Putamen (tissue), 1 donor: ENCODE data around the gene PLPPR1.

Experiments used
- DNase-seq: peaks from one replicate; pipeline ENCODE4 v3.0.0-alpha.2; 2016; ENCODE audit warnings: low spot score

PLPPR1 gene

DNA sequence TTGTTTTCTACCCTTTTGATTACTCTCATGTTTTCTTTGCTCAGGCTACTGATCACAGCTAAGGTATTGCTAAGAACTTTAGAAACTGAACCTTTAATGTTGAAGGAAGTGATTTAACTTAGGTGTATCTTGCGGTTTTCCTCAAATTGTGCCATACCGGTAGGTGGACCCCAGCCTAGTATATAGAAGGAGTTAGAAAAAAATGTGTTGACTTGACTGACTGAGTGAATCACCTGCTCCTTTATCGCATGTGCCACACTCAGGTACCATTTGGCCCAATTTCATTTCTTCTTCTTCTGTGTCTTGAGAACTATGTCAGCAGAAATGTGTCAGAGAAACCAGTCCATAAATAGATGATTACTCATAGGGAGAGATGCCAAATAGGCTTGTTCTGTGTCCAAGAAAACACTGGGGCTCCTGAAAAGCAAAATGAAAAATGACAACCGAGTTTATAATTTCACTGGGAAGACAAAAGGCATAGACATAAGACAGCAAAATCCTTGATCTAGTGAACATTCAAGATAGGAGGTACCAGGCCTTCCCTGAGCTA, 19.4 kb downstream of the PLPPR1 start:
- no peak for DNase-seq

DNA sequence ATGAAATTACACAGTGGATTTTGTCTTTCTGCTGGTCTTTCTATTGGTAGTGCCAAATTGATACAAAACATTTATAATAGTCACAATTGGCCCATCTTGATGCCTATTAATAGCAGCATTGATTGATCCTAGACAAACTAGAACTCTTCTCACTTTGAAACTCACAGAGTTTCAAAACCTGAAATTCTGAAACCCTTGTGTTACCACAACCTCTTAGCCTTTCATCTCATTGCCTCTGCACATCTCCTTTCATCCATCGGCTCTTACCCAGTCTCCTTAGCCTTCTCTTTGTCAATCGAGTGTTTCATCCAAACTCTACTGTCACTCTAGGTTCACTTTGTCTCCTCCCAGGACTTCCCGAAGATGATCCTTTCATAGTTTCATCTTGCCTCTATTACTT, 22.1 kb downstream of the PLPPR1 start:
- DNase-seq: no peak

DNA sequence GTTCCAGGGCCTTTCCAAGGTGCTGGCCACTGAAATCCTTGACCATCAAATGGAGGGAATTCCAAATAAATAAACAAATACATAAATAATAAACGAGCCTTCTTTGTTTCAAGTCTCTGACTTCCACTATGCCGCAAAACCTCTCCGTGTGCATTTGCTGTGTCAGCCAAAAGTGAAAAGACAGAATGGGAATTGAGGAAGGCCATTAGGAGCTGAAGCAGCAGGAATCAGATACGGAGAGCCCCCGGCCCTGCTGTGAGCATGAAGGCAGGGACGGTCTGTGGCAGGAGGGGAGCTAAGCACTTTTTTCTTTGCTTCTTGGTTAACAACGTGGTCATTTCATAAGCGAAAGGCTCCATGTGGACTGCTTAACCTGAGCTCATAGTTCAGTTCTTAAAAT, 26.1 kb downstream of the PLPPR1 start:
- DNase-seq: no peak

DNA sequence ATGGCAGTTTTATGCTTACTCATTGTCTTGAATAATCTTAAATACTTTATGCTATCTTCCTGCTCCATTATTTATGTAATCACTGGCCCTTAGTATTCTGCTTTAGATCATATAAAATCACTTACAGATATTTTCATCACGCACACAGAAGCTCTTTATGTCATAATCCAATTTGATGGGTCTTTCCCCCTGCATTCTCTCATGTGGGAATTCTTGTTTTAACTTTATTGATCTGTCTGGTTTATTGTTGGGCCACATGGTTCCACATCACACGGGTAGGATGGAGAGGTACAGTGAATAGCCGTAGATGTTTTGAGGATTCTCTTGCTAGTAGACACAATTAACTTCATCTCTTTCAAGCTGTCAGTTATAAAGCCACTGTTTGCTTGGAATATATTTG, 27.0 kb downstream of the PLPPR1 start:
- DNase-seq: no peak

DNA sequence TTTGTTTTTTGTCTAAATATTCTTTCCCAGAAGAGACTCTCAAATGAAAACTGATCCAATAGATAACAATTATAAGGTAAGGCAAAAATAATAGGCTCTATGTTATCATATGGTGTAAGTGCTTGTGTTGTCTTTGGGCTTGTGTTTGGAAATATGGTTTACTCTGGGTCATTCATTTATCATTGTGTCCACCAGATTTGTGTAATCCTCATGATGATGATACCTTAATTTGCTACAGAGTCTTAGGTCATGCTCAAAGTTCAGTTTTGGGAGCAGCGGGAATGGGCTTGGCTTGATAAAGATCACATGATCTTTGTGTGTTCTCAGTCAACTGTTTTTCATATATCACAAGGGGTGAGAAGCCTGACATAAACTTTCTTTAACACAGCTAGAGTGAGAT, 34.2 kb downstream of the PLPPR1 start:
- DNase-seq: no peak

DNA sequence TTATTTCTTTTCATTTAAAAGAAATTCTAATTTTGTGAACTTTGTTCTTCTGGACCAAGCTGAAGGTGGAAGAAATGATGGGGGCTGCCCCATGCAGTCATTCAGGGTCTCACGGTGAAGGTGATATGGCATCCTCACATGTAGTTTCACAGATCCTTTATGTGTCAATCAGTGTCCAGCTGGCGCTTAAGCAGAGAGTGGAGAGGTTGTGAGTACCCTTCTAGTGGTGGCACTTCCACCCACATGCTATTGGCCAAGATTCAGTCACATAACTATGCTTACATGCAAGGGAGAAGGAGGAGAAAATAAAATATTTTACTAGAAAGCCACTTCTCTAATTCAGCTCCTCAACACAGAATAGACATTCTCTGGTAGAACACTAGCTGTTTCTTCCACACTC, 34.7 kb downstream of the PLPPR1 start:
- DNase-seq: no peak

DNA sequence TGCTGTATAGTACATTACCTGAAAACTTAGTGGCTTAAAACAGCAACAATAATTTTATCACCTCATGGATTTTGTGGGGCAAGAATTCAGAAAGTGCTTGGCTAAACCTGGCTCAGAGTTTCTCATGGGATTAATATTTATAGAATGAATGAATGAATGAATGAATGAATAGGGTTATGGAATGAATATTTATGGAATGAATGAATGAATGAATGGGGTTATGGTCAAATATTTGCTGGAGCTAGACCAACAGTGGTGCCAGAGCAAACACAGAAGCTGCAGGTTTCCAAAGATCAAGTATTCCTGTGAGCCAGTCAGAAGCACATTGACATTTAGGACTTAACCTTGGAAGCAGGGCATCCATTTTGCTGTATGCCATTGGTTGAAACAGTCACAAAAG, 35.7 kb downstream of the PLPPR1 start:
- no peak for DNase-seq

DNA sequence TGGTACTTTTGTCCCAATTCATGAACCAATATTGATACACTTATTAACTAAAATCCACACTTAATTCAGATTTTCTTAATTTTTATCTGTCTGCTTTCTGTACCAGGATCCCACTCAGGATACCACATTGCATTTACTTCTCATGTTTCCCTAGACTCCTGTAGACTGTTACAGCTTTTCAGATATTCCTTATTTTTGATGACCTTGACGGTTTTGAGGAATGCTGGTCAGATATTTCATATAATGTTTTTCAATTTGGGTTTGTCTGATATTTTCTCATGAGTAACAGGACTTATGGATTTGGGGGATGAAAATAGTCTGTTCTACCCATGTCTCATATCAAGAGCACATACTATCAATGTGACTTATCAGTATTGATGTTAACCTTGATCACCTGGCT, 37.4 kb downstream of the PLPPR1 start:
- no peak for DNase-seq

DNA sequence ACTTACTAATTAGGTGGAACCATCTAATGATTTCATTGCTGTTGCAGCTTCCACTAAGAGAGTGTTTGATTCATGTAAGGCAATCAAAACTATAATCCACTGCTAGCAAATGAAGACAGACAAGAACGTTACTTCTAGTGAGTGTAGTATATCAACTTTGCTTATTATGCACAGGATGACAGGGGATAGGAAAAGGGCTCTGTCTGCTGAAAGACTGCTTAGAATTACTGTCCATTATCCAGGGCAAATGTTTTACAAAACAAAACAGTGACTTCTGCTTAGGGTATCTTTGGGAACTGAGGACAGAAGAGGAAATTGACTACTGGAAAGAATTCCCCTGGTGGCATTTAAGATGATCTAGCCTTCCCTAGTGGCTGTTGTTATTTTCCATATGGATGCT, 40.2 kb downstream of the PLPPR1 start:
- DNase-seq: no peak

DNA sequence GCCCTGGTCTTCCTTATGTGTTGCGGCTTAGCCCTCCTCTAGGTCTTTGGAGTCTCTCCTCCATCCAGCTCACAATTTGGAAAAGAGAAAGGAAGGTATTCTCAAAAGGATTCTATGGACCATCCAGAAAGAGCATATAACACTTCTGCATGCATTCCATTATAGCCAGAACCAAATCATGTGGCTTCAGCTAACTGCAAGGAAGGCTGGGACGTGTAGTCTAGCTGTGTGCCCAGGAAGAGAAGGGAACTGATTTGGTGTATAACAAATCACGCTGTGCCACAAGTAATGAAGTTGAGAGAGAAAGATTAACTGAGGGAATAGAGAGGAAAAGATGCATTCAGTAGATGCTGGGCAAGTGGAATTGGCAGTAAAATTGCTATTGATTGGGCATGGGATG, 43.7 kb downstream of the PLPPR1 start:
- no peak for DNase-seq

DNA sequence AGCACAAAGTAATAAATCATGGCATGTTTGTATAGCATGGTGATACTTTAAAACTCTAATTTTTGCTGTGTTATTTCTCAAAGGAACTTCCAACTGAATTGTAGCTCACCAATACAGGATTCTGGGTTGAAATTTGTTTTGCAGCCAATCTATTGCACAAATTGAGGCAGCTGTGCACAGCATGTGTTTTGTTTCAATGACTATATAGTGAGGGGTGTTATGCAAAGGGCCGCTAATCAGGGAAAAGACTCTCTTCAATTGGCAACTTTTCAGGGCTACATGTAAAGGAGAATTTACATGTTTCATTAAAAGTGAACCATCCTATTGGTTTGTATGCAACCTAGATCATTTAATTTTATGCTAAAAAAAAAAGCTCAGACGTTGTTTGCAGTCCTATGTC, 44.6 kb downstream of the PLPPR1 start:
- DNase-seq: no peak

DNA sequence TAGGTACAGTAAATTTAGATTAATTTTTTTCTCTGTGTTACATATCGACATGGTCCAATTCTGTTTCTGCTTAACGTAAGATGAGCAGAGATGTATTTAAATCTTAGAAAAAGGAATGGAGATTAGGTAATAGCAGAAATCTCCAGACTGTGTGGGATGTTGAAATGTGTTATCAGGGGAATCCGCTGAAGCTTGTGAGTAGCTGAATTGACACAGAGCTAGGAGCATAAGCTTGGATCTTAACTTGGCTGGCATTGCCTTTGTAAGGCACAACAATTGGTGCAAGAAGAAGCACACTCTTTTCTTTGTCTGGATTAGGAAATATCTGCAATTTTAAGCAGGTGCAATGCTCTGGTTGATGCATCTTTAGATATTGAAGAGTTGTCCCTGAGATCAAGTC, 53.1 kb downstream of the PLPPR1 start:
- DNase-seq: peak; percentile 57

DNA sequence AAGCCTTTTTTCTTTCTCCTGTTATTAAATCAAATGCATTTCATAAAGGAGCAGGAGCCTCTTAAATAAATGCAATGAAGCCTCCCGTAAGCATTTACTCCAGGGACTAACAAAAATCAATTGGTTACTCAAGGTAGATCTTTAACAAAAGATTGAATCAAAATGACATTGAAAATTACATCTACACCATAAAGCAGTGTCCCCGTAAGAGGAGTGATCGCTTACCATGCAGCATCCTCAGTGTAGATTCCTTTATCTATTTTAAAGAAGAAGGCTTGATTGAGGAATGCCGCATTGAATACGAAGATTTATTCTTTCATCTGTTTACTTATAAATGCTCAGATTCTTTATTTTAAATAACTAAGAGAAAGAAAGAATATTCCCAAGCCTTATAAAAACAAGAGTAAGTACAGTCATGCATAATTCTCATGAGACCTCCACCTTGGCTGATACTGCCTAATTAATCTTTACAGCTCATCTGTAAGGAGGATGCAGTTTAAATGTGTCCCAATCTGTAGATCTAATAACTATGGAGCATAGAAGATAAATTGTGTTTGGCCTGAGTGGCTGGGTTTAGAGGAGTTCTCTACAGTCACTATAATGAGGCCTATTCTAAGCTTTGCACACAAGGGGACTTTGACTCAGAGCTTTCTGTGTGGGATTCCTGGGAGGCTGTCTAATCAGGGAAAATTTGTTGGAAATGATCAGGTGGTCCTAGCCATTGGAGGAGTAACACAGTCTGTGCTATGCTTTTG, 55.1 kb downstream of the PLPPR1 start:
- no peak for DNase-seq

DNA sequence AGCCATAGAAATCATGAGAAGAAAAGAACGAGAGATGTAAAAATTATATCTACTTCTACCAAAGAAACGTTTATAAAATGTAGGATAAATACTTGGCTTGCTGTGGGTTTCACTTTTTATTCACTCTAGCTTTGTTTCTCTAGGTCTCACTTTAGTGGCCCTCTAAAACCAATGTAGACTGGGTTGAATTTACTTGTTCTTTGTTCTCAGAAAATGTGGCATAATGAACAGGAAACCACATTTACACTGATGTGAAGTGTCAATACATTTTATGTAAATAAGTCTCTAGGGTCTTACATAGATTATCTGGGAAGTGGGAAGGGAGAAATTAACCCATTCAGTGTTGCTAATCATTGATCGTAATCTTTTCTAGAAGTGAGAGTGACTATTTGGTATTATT, 58.9 kb downstream of the PLPPR1 start:
- no peak for DNase-seq

DNA sequence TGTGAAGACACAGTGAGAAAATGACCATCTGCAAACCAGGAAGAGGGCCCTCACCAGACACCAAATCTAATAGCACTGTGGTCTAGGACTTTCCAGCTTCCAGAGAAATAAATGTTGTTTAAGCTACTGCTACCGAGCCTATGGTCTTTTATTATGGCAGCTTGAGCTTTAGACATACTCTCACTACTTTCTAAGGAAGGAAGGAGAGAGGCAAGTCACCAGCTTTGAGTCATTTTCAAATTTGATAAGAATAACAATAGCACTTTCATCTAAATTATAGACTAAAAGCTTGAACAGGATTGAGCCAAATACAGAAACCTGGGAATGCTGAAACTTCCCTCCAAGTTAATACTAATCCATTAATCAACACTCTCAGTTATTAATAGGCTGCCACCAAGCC, 64.4 kb downstream of the PLPPR1 start:
- no peak for DNase-seq

DNA sequence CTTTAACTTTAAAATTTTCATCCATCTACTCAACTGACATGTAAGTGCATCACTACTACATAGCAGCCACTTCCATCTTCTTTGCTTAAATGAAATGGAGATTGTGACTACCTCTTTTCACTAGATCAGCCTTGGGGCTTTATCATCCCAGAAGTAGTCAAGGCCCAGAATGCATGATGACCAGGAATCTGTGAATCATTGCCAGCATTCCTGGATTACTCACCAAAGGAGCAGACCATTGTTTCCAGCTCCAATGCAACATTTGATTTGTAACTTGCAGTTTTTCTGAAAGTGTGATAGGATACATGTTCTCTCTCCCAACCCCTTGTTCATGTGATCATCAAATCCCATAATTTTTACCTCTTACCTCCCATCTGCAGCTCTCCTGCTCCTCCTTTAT, 65.1 kb downstream of the PLPPR1 start:
- DNase-seq: no peak

DNA sequence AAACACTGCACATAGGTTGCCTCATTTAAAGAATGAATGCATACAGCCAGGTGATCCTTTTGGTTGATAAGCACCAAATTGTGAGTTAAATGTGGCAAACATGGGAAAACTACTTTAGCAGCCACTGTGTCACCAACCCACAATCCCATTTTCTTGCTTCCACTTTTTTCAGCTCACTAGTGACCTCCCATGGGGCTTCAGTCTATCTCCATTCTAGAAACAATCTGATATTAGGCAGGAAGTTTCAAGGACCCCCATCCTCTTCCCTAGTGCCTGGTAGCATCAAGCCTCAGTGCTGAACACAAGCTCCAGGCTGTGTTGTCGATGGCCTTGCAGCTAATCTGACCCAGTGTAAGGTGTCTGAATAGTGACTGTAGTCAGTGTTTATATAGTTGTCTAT, 66.2 kb downstream of the PLPPR1 start:
- DNase-seq: no peak

DNA sequence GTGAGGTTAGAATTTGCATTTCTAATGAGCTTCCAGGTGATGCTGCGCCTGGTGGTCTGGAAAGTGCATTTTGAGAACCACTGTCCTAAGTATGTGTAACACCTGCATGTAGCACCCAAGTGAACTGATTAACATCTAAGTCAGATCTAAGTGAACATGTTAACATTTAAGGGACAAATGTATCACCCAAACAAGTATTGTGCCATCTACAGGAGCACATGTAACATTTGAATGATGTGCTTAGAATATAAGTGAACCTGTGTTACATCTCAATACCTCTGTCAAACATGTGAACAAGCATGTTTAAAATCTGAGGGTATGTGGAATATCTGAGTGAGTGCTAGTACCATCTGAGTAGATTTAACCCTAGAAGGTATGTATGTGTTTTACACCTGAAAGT, 68.7 kb downstream of the PLPPR1 start:
- DNase-seq: no peak

DNA sequence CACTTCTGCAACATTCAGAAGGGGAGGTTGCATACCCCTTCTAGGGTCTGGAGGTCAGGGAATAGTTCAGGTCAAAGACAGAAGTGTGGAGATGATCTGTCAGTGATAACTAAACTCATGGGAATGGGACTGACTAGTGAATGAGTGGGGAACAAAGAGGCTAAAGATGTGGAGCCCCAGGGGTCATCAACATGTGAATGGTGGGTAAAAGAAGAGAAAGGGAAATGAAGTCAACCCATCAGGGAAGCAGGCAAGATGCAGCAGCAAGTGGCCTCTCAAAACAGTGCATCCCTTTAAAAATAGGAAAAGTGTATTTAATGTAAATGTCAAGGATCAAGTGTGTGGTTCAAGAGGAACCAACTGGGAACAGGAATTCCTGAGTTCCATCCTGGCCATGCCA, 69.9 kb downstream of the PLPPR1 start:
- no peak for DNase-seq

DNA sequence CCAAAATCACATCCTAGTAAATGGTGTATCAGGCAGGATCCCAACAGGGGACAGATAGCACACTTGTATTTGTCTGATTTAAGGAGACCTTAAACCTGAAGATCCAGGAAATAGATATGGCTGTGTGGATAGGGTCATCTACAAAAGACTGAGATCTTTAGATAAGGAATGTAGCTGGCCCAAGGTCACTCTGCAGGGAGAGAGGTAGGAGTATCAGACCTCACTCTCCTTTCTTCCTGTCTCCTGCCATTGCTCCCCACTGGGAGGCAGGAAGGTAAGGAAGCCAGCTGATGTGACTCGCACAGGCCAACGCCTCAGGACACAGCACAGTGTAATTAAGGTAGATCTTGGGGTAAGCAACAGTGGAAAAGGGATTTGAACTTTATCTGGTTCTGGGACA, 85.8 kb downstream of the PLPPR1 start:
- no peak for DNase-seq

DNA sequence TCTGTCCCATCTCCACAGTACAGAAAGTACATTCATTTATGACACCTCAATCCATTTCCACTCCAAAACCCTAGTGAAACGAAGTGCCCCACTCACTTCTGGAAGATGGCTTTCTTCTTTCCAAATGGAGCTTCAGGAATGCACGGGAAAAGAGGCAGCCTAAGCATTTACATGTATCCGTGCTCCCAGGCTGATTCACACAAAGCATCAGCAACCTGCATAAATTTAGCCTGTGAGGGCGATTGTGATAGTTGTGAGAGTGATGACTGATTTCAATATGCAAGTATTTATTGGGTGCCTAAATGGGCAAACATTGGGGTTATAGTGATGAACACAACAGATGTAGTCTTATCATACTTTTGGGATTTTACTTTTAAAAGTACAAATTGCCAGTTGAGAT, 86.6 kb downstream of the PLPPR1 start:
- no peak for DNase-seq

DNA sequence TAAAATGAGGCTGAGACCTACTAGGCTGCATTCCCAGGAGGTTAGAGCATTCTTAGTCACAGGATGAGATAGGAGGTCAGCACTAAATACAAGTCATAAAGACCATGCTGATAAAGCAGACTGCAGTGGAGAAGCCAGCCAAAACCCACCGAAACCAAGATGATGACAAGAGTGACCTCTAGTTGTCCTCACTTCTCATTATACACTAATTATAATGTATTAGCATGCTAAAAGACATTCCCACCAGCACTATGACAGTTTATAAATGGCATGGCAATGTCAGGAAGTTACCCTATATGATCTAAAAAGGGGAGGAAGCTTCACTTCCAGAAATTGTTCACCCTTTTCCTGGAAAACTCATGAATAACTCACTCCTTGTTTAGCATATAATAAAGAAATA, 88.6 kb downstream of the PLPPR1 start:
- DNase-seq: no peak

DNA sequence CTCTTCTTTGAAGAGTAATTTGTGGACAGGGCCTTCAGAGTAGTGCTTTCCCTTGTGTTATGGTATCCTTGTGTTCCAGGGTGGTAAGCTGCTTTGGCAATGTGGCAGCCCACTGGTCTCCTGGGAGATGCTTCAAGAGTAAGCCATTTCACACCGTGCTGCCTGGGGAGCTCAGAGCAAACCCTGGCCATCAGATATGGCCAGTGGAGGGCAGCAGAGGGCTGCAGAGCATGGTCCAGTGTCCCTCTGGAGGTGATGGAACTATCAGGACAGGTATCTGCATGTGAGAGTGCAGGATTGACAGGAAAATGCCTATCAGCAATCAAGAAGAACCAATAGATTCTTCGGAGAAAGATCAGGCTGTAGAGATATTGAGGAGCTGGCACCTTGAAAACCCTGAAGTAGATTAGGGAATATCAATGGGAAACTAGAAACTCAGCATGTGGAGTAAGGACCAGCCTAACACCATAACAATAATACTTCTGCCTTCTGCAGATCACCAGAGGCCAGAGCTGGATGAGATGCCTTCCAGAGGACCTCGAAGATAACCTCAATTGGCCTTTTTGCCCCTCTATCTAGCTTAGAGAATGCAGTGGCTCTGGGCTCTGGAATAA, 90.8 kb downstream of the PLPPR1 start:
- peak; percentile 65 for DNase-seq

DNA sequence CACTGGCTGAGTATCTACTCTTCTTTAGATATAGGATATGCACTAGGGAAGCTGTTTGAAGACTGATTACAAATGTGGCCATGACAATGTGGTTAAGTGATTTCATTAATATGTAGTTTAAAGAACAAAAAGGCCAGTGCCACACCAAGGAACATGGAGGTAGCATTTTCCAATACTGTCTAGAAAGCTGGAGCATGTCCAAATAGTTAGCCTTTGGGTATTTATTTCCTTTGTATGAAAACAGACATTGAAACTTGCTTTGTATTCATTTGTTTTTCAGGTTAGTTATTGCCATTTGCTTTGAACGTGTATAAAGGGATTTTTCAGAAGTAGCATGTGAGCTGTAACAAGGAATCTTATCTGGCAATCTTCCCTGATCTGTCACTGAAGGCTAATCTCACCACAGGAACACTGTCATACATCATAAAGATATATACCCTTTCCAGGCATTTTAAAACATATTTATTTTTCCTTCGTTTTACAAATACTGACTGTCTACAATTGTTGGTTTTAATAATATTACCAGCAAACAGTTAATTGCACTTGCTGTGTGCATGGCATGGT, 93.4 kb downstream of the PLPPR1 start:
- no peak for DNase-seq
